SKM-1 treated with dmso at 0.1 percent for 144 hours (cell line): ENCODE measurements around the gene RER1.

ENCODE experiments used
- DNase-seq: peaks from one replicate; lab custom pipeline; 2025; ENCODE audit not compliant: unreplicated experiment; lab: John Stamatoyannopoulos, UW

RER1 gene

GRCh38 chr1:2405588-2406295, 14.1 kb downstream of the RER1 start:
- DNase-seq, result no peak

GRCh38 chr1:2406451-2407041, 14.9 kb downstream of the RER1 start:
- DNase-seq, result no peak

GRCh38 chr1:2407166-2407990, 15.7 kb downstream of the RER1 start:
- DNase-seq, result no peak

- DNase-seq, result no peak
Observed at GRCh38 chr1:2407991-2408275, 16.3 kb downstream of the RER1 start.

- DNase-seq, result no peak
Observed at GRCh38 chr1:2408456-2408855, 16.8 kb downstream of the RER1 start.

DNA sequence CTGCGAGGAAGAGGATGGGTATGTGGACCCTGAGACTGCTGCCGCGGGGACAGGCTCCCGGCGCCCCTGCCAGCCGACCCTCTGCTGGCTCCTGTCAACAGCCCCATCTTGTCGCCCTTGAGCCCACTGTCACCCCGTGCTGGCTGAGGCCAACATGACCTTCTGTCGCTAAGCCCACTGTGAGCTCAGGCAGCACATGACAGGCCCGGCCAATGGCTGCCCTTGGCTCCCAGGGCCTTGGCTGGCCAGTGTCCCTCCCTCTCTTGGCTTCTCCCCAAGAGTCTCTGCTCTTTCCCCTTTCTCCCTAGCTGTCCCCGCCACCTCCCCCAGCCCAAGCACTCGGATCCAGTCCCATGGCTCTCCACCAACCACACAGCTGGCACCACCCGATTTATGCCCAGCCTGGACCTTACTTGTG, 17.2 kb downstream of the RER1 start:
- DNase-seq, result no peak

GRCh38 chr1:2409745-2410144, 18.1 kb downstream of the RER1 start:
- DNase-seq, result no peak

DNA sequence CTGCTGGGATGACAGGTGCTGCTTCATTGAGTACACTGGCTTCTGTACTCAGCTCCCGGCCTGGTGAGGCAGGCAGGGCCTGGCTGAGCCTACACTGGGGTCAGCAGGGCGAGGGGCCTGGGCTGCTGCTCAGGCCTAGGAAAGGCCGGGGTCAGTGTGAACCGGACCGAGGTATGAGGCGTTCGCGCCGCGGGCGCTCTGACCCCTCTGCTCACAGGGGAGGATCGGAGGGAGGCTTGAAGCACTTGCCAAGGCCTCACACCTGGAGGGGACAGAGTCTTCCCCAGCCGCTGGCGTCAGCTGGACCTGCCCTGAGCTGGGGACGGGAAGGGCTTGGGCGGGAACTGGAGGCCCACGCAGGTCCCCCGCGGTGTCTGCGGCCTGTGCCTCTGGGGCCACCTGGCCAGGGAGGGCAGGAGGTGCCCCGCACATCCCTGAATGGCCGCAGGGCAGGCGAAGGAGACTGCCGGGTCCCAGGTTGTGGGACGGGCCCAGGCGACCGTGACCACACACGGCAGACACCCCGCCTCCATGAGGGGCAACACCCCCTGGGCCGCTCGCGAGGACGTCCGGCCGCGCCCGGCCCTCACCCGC, 20.3 kb downstream of the RER1 start:
- DNase-seq, result no peak

GRCh38 chr1:2412395-2412772, 20.7 kb downstream of the RER1 start, which contains the start of gene PEX10:
Gene PEX10, minus strand, starts transcription at chr1:2412564. Its CDS starts 62 bp downstream, at chr1:2412502.
- DNase-seq, result peak; percentile 93

GRCh38 chr1:2412773-2413494, 21.3 kb downstream of the RER1 start:
- peak; percentile 57 for DNase-seq

DNA sequence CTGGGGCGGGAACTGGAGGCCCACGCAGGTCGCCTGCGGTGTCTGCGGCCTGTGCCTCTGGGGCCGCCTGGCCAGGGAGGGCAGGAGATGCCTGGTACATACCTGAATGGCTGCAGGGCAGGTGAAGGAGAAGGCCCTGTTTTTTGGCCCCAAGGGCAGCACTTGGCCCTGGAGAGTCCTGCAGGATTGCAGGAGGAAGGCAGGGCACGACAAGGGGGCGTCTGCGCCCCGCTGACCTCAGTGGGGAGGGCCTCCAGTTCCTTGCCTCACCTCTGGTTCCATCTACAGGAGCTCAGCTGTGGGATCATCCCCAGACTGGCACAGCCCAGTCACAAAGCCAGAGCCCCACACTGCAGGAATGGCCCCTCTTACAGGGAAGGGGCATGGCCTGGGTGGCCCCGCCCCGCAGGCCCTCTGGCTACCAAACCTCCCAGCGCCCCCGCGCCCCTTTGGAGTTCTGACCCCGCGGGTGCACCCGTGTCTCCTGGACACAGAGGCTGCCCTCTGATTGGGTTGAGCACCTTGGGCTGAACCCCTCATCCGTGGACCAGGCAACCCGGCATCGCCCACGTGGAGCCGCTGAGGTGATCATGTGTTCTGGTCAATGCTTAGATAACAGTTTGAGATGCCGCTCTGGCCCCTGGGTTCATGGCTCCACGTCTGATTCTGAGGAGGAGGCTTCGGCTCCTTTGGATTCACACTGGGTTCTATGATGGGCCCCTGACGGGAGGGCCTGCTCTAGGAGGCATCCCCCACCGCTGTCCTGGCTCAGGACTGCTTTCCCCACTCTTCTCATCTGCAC, 22.1 kb downstream of the RER1 start:
- no peak for DNase-seq

GRCh38 chr1:2414297-2414958, 22.8 kb downstream of the RER1 start:
- DNase-seq, result peak; percentile 42

GRCh38 chr1:2415337-2415736, 23.7 kb downstream of the RER1 start:
- no peak for DNase-seq

GRCh38 chr1:2415801-2416208, 24.2 kb downstream of the RER1 start:
- DNase-seq, result no peak

- DNase-seq, result no peak
Observed at GRCh38 chr1:2416403-2416802, 24.8 kb downstream of the RER1 start.

DNA sequence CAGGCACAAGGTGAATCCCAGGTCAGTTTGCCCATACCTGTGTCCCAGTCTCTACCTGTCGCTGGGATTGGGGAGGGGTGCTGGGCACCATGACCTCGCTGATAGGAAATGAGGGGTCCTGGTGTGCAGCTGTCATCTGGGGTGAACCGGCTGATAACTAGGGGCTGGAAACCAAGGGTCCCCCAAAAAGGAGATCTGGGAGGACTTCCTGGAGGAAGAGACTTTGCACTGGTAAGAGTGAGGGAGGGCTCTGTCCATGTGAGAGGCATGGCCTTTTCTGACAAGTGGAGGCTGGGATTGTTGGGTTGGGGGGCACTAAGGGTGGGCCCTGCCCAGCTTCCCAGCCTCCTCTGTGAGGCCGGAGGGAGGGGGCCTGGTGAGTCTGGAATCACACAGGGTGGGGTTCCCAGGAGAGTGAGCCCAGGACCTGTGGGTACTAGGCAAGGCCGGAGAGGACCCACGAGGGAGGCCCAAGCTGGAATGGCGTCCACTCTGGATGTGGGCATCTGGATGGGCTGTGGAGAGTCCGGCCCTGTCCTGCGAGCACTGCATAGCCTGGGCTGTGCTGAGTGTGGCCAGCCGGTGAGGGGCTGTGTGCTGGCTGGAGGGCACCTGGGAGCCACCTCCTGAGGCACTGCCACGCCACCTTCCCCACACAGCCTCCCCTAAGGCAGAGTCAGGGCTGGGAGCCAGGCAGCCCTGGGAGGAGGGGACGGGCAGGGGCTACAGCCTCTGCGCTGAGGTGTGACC, 25.6 kb downstream of the RER1 start:
- DNase-seq, result no peak

DNA sequence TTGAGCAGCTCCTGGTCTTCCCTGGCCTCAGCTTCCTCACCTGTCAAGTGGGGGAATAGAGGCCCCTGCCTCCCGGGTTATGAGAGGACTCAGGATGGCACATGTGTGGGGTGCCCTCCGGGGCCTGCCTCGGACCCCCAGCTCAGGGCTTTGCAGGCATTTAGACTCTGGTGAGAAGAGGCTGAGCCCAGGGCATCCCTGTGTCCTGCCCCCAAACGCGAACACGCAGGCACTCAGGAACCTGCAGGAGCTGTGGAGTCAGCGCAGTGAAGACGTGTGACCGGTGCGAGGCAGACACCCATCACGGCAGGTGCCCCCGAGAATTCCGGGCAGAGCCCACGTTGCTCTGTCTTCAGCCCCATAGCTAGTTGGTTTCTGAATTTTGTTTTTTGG, 26.2 kb downstream of the RER1 start:
- DNase-seq, result no peak

DNA sequence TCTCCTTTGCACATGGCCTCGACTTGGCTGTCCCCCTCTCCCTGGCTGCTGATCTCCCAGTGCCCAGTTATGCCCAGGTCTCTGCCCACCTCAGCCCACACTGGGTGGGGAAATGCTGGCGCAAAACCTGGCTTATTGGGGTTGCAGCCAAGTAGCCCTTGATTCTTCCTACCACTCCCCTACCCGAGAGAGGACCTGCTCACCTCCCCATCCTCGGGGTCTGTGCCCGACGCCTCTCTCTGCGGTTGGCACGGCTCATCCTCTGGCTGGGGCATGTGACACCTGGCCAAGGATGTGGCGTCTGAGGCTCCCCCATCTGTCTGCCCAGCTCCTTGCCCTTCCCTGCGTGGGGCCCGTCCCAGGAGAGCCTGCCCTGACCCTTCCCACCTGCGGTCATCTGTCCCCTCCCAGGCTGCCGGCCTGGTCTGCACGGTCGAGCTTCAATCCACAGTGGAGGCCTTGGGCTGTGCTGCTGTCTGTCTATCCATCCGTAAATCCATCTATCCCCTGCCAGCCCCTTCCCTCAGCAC, 27.2 kb downstream of the RER1 start:
- no peak for DNase-seq

DNA sequence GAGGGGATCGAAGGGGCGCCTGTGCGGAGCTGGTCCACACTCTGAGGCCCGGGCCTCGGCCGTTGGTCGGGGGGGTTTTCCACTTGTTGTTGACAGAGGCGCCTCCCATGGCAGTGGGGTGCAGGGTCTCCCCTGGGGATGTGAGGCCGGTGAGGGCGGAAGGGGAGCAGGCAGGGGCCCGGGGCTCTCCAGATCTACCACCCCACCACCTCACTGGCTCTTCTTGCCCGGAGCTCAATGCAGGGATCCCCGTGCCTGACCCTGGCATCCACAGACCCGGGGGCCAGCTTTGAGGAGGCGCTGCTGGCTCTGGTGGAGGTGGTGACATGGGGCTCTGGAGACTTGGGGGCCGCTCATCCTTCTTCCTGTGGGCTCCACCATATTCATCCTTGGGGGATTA, 27.8 kb downstream of the RER1 start:
- DNase-seq, result no peak
